ENCODE measurements around the gene ARHGAP15.

The ARHGAP15 gene

DNA sequence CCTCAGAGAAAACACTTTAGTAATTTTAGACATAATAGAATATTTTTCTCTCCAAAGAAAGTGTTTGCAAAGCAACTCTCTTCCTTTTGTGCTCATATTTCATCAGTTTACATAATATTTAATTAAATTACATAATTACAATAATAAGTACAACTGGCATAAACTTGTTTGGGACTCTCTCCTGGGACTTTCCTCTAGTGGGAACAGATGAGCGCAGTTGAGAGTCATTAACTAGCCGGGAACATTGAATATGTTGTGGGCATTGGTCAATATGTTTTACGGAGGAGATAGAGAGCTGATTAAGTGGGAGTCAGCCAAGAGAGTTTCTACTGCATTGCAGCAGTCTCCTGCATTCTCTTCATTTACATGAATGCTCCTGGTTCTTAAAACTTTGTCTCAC, 607.7 kb downstream of the ARHGAP15 start:
- H3K4me3 ChIP-seq (ENCODE audit: low read depth, low read length): no peak overlapping the region
- TF ChIP-seq, protein P1, sequence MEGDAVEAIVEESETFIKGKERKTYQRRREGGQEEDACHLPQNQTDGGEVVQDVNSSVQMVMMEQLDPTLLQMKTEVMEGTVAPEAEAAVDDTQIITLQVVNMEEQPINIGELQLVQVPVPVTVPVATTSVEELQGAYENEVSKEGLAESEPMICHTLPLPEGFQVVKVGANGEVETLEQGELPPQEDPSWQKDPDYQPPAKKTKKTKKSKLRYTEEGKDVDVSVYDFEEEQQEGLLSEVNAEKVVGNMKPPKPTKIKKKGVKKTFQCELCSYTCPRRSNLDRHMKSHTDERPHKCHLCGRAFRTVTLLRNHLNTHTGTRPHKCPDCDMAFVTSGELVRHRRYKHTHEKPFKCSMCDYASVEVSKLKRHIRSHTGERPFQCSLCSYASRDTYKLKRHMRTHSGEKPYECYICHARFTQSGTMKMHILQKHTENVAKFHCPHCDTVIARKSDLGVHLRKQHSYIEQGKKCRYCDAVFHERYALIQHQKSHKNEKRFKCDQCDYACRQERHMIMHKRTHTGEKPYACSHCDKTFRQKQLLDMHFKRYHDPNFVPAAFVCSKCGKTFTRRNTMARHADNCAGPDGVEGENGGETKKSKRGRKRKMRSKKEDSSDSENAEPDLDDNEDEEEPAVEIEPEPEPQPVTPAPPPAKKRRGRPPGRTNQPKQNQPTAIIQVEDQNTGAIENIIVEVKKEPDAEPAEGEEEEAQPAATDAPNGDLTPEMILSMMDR (conservative IDR thresholded peaks at IDR 0.05; ENCODE audit: low read depth, low read length): no peak
- DNase-seq (ENCODE audit: low read depth): no peak

DNA sequence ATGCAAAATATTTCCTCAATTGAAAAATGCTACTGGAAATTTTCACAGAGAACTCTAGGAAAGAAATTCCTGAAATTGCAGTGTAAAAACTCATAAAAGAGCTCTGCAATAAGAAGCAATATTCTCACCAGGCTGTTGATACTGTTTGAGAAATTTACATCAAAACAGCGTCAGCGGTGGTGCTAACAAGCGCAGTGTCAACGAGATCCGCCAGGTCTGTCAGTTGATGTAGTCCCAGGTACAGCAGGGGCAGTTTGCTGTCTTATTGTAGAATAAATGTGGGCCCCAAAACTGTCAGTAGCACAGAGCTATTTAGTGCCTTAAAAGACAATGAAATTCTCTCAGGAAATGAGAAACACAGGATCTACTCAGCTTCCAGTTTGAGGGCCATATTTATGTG, 611.2 kb downstream of the ARHGAP15 start:
- TF ChIP-seq, protein P1 (conservative IDR thresholded peaks at IDR 0.05; ENCODE audit: low read depth, low read length): no peak
- no peak for DNase-seq (ENCODE audit: low read depth)
- H3K4me3 ChIP-seq (ENCODE audit: low read depth, low read length): no peak overlapping the region

DNA sequence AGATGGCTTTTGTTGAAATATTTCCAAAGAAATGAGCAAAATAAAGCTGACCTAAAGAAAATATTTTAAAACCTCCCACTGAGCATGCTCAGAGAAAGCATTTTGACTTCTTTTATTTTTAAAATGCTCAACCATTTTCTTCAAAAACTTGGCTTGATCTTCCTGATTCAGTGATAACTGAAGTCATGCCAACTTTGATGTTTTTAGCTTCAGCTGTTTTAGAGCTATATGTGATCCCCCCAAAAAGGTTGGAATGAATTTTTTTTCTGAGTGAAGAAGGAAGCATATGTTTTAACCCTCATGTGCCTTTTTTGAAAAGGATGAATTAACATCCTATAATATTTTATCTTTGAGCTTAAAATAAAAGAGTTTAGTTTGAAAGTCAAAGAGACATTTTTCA, 612.0 kb downstream of the ARHGAP15 start:
- DNase-seq (ENCODE audit: low read depth): no peak
- TF ChIP-seq, protein P1 (conservative IDR thresholded peaks at IDR 0.05; ENCODE audit: low read depth, low read length): no peak
- no peak overlapping the region for H3K4me3 ChIP-seq (ENCODE audit: low read depth, low read length)

DNA sequence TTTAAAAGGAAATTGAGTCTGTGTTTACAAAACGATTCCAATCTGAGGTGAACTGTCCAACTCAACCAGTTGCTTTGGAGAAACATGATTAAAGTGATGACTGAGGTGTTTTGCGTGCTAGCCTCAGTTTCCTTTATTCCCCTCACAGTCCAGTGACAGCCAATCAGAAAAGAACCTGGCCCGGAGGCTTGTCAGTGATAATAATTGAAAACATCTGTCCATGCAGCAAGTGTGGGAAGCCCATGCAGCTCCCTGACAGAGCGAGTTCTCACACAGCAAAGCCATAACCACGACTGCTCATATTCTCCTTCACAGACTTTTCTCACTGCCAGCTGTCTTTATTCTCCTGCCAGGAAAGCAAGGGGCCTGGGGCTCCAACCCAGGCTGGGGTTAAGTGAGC, 613.4 kb downstream of the ARHGAP15 start:
- H3K4me3 ChIP-seq (ENCODE audit: low read depth, low read length): no peak overlapping the region
- DNase-seq (ENCODE audit: low read depth): no peak
- TF ChIP-seq, protein P1 (conservative IDR thresholded peaks at IDR 0.05; ENCODE audit: low read depth, low read length): no peak

DNA sequence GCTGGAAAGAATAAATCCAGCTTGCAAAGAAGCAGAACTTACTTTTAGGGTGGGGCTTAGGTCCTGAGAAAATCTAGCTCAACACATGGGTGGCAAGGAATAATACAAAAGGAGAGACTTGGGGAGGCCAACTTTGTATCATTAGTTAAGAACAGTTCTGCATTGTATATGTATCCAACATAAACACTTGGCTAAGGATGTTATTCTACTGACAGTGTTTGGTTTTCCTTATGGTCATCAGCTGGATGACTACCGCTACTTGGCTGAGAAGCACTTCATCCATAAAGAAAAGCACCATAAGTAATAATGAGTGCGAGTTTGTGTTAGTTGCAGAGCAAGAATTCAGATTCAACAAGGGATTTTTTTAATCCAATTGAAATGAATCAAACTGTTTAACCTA, 614.9 kb downstream of the ARHGAP15 start:
- DNase-seq (ENCODE audit: low read depth): no peak
- TF ChIP-seq, protein P1 (conservative IDR thresholded peaks at IDR 0.05; ENCODE audit: low read depth, low read length): no peak
- no peak overlapping the region for H3K4me3 ChIP-seq (ENCODE audit: low read depth, low read length)

DNA sequence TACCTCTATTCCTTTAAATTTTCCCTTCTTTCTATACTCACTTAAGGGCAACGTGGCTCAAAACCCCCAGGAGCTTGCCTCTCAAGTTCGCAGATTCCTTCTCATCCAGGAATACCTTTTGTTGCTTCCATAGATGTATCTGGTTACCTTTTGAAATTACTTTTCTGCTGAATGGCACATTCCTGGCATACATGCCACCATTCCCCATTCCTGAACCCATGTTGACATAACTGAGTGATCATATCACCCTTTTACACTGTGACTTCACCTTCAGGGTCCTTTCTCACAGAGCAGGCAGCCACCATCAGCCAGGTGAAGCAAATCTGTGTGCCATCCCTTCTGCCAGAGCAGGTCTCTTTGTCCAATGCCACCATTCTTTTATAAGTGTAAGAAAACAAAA, 615.8 kb downstream of the ARHGAP15 start:
- TF ChIP-seq, protein P1 (conservative IDR thresholded peaks at IDR 0.05; ENCODE audit: low read depth, low read length): no peak
- no peak overlapping the region for H3K4me3 ChIP-seq (ENCODE audit: low read depth, low read length)
- no peak for DNase-seq (ENCODE audit: low read depth)

DNA sequence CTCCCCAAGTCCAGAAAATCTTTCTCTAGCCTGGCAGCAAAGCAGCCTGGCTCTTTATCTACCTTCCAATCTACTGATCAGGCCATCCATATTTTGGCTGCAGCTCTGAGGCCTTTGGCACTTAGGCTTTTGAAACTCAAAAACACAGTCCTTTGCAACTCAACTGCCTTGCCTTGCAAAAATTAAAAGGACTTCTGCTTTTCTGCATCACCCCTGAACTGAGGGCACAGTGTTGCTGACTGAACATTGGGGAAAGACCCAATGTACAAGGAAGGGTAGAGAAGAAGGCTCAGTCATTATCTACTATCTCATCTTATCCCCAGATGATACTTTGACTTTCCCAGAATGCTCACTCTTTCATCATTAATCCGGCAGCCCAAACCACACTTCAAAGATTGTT, 625.5 kb downstream of the ARHGAP15 start:
- H3K4me3 ChIP-seq (ENCODE audit: low read depth, low read length): no peak overlapping the region
- no peak for DNase-seq (ENCODE audit: low read depth)
- TF ChIP-seq, protein P1 (conservative IDR thresholded peaks at IDR 0.05; ENCODE audit: low read depth, low read length): no peak

All from choroid plexus epithelial cell (primary cell).